IMR-90 (cell line): Measurements from ENCODE around the gene SLC23A2.

ENCODE experiments used
- BHLHE40 ChIP-seq: fragments of 150-350 bp; IDR thresholded peaks from 2 replicates; pipeline ENCODE4 v1.6.1; 2016; ENCODE audit warnings: mild to moderate bottlenecking, low read depth, low read length
- CEBPB ChIP-seq: IDR thresholded peaks from 2 replicates; pipeline ENCODE4 v1.6.1; 2012; ENCODE audit warnings: low read depth, low read length, improper control_type of control experiment
- FOS ChIP-seq: fragments of 150-350 bp; IDR thresholded peaks from 2 replicates; pipeline ENCODE4 v1.6.1; 2016; ENCODE audit warnings: low read depth, low read length
- MXI1 ChIP-seq: IDR thresholded peaks from 2 replicates; pipeline ENCODE4 v1.6.1; 2012; ENCODE audit warnings: low read depth, mild to moderate bottlenecking, low read length, moderate library complexity, borderline replicate concordance
- POLR2A ChIP-seq: IDR thresholded peaks from 2 replicates; pipeline ENCODE4 v1.6.1; 2012; ENCODE audit warnings: mild to moderate bottlenecking, low read depth, low read length
- RAD21 ChIP-seq: IDR thresholded peaks from 2 replicates; pipeline ENCODE4 v1.6.1; 2012; ENCODE audit warnings: low read length, improper control_type of control experiment
- RFX5 ChIP-seq: IDR thresholded peaks from 2 replicates; pipeline ENCODE4 v1.8.0; 2012; ENCODE audit warnings: low read depth, mild to moderate bottlenecking, low read length, moderate library complexity
- SMC3 ChIP-seq: fragments of 150-350 bp; IDR thresholded peaks from 2 replicates; pipeline ENCODE4 v1.6.1; 2016; ENCODE audit warnings: low read depth, mild to moderate bottlenecking, antibody characterized with exemption, low read length, moderate library complexity
- TF ChIP-seq, protein P1 (sequence below): conservative IDR thresholded peaks from 2 replicates; pipeline ENCODE4 v1.5.1; 2012; ENCODE audit warnings: mild to moderate bottlenecking, low read depth, low read length, improper control_type of control experiment
- TF ChIP-seq, protein P2 (sequence below): fragments of 150-350 bp; IDR thresholded peaks from 2 replicates; pipeline ENCODE4 v1.6.1; 2017; ENCODE audit warnings: mild to moderate bottlenecking, antibody characterized with exemption, low read length, low read depth

DNA sequence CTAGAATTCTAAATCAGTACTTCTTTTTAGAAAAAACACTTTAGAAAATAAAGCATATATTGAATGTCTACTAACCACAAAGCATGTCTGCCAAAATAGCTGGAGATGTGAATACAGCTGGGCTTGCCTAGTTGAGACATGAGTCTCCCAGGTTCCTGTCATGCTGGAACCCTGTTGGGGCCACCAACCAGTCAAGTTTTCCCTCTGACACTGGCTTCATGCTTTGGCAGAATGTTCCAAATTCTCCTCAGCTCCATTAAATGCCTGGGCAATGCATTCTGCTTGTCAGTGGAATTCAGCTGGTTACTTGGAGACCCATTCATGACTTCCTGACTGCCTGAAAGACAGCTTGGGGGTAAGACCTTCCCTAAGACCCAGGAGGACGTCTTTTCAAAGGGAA lies 192.4 kb downstream of the SLC23A2 start:
- TF ChIP-seq POLR2A, result no peak
- TF ChIP-seq, protein P1, sequence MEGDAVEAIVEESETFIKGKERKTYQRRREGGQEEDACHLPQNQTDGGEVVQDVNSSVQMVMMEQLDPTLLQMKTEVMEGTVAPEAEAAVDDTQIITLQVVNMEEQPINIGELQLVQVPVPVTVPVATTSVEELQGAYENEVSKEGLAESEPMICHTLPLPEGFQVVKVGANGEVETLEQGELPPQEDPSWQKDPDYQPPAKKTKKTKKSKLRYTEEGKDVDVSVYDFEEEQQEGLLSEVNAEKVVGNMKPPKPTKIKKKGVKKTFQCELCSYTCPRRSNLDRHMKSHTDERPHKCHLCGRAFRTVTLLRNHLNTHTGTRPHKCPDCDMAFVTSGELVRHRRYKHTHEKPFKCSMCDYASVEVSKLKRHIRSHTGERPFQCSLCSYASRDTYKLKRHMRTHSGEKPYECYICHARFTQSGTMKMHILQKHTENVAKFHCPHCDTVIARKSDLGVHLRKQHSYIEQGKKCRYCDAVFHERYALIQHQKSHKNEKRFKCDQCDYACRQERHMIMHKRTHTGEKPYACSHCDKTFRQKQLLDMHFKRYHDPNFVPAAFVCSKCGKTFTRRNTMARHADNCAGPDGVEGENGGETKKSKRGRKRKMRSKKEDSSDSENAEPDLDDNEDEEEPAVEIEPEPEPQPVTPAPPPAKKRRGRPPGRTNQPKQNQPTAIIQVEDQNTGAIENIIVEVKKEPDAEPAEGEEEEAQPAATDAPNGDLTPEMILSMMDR, result no peak
- no peak for TF ChIP-seq BHLHE40
- TF ChIP-seq FOS, result no peak
- TF ChIP-seq CEBPB, result no peak
- TF ChIP-seq SMC3, result no peak
- TF ChIP-seq RFX5, result no peak
- TF ChIP-seq, protein P2, sequence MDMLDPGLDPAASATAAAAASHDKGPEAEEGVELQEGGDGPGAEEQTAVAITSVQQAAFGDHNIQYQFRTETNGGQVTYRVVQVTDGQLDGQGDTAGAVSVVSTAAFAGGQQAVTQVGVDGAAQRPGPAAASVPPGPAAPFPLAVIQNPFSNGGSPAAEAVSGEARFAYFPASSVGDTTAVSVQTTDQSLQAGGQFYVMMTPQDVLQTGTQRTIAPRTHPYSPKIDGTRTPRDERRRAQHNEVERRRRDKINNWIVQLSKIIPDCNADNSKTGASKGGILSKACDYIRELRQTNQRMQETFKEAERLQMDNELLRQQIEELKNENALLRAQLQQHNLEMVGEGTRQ, result no peak
- TF ChIP-seq MXI1, result no peak
- TF ChIP-seq RAD21, result no peak
